Prostate gland (tissue), 2 donors: Measurements from ENCODE around the gene GLCE.

Experiments used
- CTCF ChIP-seq, 4 experiments: fragments of 200-600 bp in 2 of 4; fragments of 450-650 bp in 2 of 4; sonication (generic) in 2 of 4; IDR thresholded peaks; 1 replicate in 3 of 4; 2 replicates in 1 of 4; pipeline ENCODE4 v1.5.1; 2016 to 2019; ENCODE audit warnings: antibody characterized with exemption in 4 of 4, mild to moderate bottlenecking in 2 of 4, moderate library complexity in 2 of 4
- POLR2A ChIP-seq: fragments of 450-650 bp; IDR thresholded peaks from one replicate; pipeline ENCODE4 v1.6.1; 2016; ENCODE audit warnings: antibody characterized with exemption, mild to moderate bottlenecking

GRCh38 chr15:69132977-69133861, 27.2 kb upstream of the GLCE start:
- TF ChIP-seq CTCF (IDR thresholded peaks at IDR 0.05) = no peak
- TF ChIP-seq POLR2A = no peak
